A549 (cell line): ENCODE measurements around the gene ZBED4. TPM values are rescaled to one million over a fixed set of nuclear protein-coding genes. Genes with fewer than 3 reads are reported as not detected.

ENCODE experiments used
- ATAC-seq, 2 experiments: fragments of 200-7000 bp in 1 of 2; fragments of >200 bp in 1 of 2; cut with Nextera tagmentation in 1 of 2; cut with Tn5 transposase in 1 of 2; 3 replicates each; pipeline versions ENCODE4 v1.8.0 to v1.9.1; 2018 to 2020; ENCODE audit warnings: mild to moderate bottlenecking in 1 of 2, moderate library complexity in 1 of 2
- CTCF ChIA-PET: fragments of 300-600 bp; sonication (Branson Sonifier 250); formaldehyde crosslinking; extraction: SDS; loops from one replicate; lab custom pipeline; 2021; ENCODE audit warnings: antibody characterized with exemption, inconsistent platforms; lab: Yijun Ruan, JAX
- POLR2A ChIA-PET: fragments of 350-600 bp; formaldehyde crosslinking; extraction: SDS; loops from one replicate; lab custom pipeline; 2021; ENCODE audit warnings: antibody characterized with exemption, inconsistent platforms; lab: Yijun Ruan, JAX
- DNase-seq, 2 experiments: peaks; one replicate each; pipeline versions ENCODE4 v3.0.0 to v3.0.0-alpha.2; 2011 to 2016; ENCODE audit warnings: low read depth in 1 of 2, low spot score in 1 of 2
- FAIRE-seq: peaks from 2 replicates; lab custom pipeline; 2011; peaks lifted over from hg19 to GRCh38; lab: Jason Lieb, UNC
- H3K27ac ChIP-seq, 2 experiments: fragments of >200 bp; sonication (Bioruptor Twin); formaldehyde crosslinking; 3 replicates each; pipeline ENCODE4 v1.5.1; 2016 to 2017
- H3K4me1 ChIP-seq: fragments of >200 bp; sonication (Bioruptor Twin); formaldehyde crosslinking; 3 replicates; pipeline ENCODE4 v1.6.1; 2016
- H3K4me2 ChIP-seq: fragments of >200 bp; sonication (Bioruptor Twin); formaldehyde crosslinking; 3 replicates; pipeline ENCODE4 v1.6.1; 2016
- H3K4me3 ChIP-seq: fragments of >200 bp; sonication (Bioruptor Twin); formaldehyde crosslinking; 3 replicates; pipeline ENCODE4 v1.5.1; 2016
- H3K9me3 ChIP-seq: fragments of >200 bp; sonication (Bioruptor Twin); formaldehyde crosslinking; 3 replicates; pipeline ENCODE4 v1.6.1; 2016
- CBX8 ChIP-seq: fragments of 200-600 bp; sonication (generic); IDR thresholded peaks from 2 replicates; pipeline ENCODE4 v1.6.1; 2016
- FOSB ChIP-seq: fragments of 250-450 bp; sonication (Bioruptor Pico); IDR thresholded peaks from 2 replicates; pipeline ENCODE4 v1.5.0; 2020; ENCODE audit warnings: mild to moderate bottlenecking, moderate library complexity
- FOSL2 ChIP-seq, 2 experiments: fragments of 450-650 bp in 1 of 2; fragments of >200 bp in 1 of 2; sonication (Bioruptor Twin) in 1 of 2; formaldehyde crosslinking; IDR thresholded peaks; 2 replicates each; pipeline versions ENCODE4 v1.5.0 to v1.6.1; 2016 to 2020; ENCODE audit warnings: mild to moderate bottlenecking in 1 of 2, moderate library complexity in 1 of 2
- HEYL ChIP-seq: fragments of 250-450 bp; sonication (Bioruptor Pico); IDR thresholded peaks from 2 replicates; pipeline ENCODE4 v1.8.0; 2021; ENCODE audit warnings: mild to moderate bottlenecking, moderate library complexity
- HOXB13 ChIP-seq: fragments of 250-450 bp; sonication (Bioruptor Pico); IDR thresholded peaks from 2 replicates; pipeline ENCODE4 v1.5.0; 2020; ENCODE audit warnings: low read depth, mild to moderate bottlenecking, moderate library complexity
- KDM5A ChIP-seq: fragments of 200-600 bp; sonication (generic); IDR thresholded peaks from 2 replicates; pipeline ENCODE4 v1.6.1; 2016; ENCODE audit warnings: antibody characterized with exemption, mild to moderate bottlenecking
- MAZ ChIP-seq: fragments of 150-350 bp; IDR thresholded peaks from 2 replicates; pipeline ENCODE4 v1.6.1; 2014; ENCODE audit warnings: antibody characterized with exemption, low read depth, low read length, borderline replicate concordance
- NPAS2 ChIP-seq: fragments of 250-450 bp; sonication (Bioruptor Pico); IDR thresholded peaks from 2 replicates; pipeline ENCODE4 v1.8.0; 2022; ENCODE audit warnings: mild to moderate bottlenecking, moderate library complexity, borderline replicate concordance
- POLR2A ChIP-seq: IDR thresholded peaks from 2 replicates; pipeline ENCODE4 v1.6.1; 2012; ENCODE audit warnings: mild to moderate bottlenecking, low read length
- POLR2AphosphoS2 ChIP-seq: conservative IDR thresholded peaks from 2 replicates; pipeline ENCODE4 v1.6.1; 2012; ENCODE audit warnings: low read length, improper control_type of control experiment, inconsistent platforms
- RAD21 ChIP-seq, 2 experiments: fragments of >200 bp in 1 of 2; sonication (Bioruptor Twin) in 1 of 2; formaldehyde crosslinking in 1 of 2; IDR thresholded peaks in 1 of 2; conservative IDR thresholded peaks in 1 of 2; 2 replicates in 1 of 2; 3 replicates in 1 of 2; pipeline ENCODE4 v1.6.1; 2012 to 2018; ENCODE audit warnings: inconsistent platforms in 1 of 2
- RCOR1 ChIP-seq: fragments of 150-350 bp; IDR thresholded peaks from 2 replicates; pipeline ENCODE4 v1.6.1; 2014; ENCODE audit warnings: antibody characterized with exemption, low read length, low read depth
- RNF2 ChIP-seq: fragments of 200-600 bp; sonication (generic); IDR thresholded peaks from 2 replicates; pipeline ENCODE4 v1.6.1; 2016; ENCODE audit warnings: low read depth, mild to moderate bottlenecking, antibody characterized with exemption, moderate library complexity, borderline replicate concordance
- TP53 ChIP-seq: fragments of 250-450 bp; sonication (Bioruptor Pico); IDR thresholded peaks from 2 replicates; pipeline ENCODE4 v1.5.0; 2021; ENCODE audit warnings: mild to moderate bottlenecking, moderate library complexity
- ZNF302 ChIP-seq: fragments of 250-450 bp; sonication (Bioruptor Pico); IDR thresholded peaks from 2 replicates; pipeline ENCODE4 v1.9.0; 2021; ENCODE audit warnings: inconsistent platforms, mild to moderate bottlenecking, moderate library complexity
- WGBS: methylation state at CpG from one replicate; pipeline ENCODE4 v1.1.6; 2017; ENCODE audit errors: missing lambda C conversion rate; 5-methylcytosine and 5-hydroxymethylcytosine counted together
- polyA plus RNA-seq, 4 experiments: library from polyadenylated mRNA; depleted of rRNA in 3 of 4; stranded (reverse); fragments of >200 nt; fragmentation: RNase III in 1 of 4; extraction: RNeasy Plus Mini Kit Qiagen cat#74134 plus additional on column Dnase treatment in 1 of 4; gene quantifications; 2 replicates in 3 of 4; 3 replicates in 1 of 4; pipeline ENCODE4 v1.2.3, GENCODE V29; 2011 to 2017
- TF ChIP-seq, protein P1 (sequence below): fragments of 250-450 bp; sonication (Bioruptor Pico); IDR thresholded peaks from 2 replicates; pipeline ENCODE4 v1.5.0; 2020; ENCODE audit warnings: low read depth, mild to moderate bottlenecking, moderate library complexity
- TF ChIP-seq, protein P2 (sequence below): fragments of >200 bp; sonication (Bioruptor Twin); formaldehyde crosslinking; IDR thresholded peaks from 3 replicates; pipeline ENCODE4 v1.5.1; 2016
- TF ChIP-seq, protein P3 (sequence below): fragments of 150-350 bp; IDR thresholded peaks from 2 replicates; pipeline ENCODE4 v1.6.1; 2014; ENCODE audit warnings: low read depth, mild to moderate bottlenecking, low read length
- TF ChIP-seq, protein P4 (sequence below): IDR thresholded peaks from 2 replicates; pipeline ENCODE4 v1.6.1; 2012
- TF ChIP-seq, protein P5 (sequence below): fragments of >200 bp; sonication (Bioruptor Twin); formaldehyde crosslinking; IDR thresholded peaks from 3 replicates; pipeline ENCODE4 v1.6.1; 2016
- TF ChIP-seq, protein P6 (sequence below): IDR thresholded peaks from 2 replicates; pipeline ENCODE4 v1.6.1; 2012

ZBED4 gene
- polyA plus RNA-seq, 2 of the 4 experiments (the other 2 are of a cell fraction): 8.6 to 9.5 TPM

DNA sequence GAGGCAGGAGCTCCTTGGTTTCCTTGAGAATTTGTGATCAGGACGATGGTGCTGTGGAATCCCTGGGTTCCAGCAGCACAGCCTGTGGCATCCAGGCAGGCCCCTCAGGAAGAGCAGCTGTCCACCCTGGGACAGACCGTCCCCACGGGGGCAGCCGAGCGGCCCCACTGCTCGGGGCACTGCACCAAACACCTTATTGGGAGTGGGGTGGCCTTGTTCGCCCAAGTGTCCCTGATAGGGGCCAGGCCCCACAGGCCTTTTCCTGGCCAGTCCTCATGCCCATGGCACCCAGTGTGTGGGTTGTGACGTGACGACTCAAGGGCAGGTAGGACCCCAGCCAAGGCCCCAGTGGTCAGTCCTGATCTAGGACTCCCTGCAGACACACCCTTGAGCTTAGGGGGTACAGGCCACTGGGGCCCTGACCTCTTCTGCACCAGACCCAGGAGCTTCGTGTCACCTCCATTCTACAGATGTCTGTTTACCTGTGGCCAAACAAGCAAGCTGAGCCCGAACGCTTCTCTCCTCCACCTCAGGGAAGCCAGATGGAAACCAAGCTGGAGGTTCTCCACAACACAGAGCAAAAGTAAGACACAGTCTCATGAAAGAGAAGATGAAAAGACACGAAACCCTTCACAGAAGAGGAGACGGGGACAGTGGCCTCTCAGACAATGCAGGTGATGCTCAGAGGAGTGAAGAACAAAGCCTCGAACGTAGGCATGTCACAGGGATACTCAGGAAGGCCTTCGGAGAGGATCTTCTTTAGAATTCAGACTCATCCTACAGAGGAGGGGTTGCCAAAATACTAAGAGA lies 24.4 kb upstream of the ZBED4 start:
- H3K4me3 ChIP-seq: no peak overlapping the region
- no peak overlapping the region for H3K4me2 ChIP-seq
- H3K9me3 ChIP-seq: no peaks in the 10 kb centered on the region
- FAIRE-seq (no peak), DNase-seq (no peak), ATAC-seq (no peak)
- H3K27ac ChIP-seq: no peak overlapping the region
- 95% methylated on average over 8 of the region's 17 CpGs for WGBS
- CTCF ChIA-PET: no interaction called here
- TF ChIP-seq FOSL2 (IDR thresholded peaks at IDR 0.05) (no peak), FOSL2 (CRISPR knock-in tag; IDR thresholded peaks at IDR 0.05) (no peak), KDM5A (no peak), TP53 (CRISPR knock-in tag) (no peak), RCOR1 (no peak), HOXB13 (no peak), RAD21 (conservative IDR thresholded peaks at IDR 0.05 in 1 of 2, IDR thresholded peaks at IDR 0.05 in 1 of 2) (no peak), POLR2A (no peak), RNF2 (no peak), CBX8 (no peak), FOSB (no peak), HEYL (CRISPR knock-in tag) (no peak), ZNF302 (no peak), MAZ (no peak)
- TF ChIP-seq, protein P1, sequence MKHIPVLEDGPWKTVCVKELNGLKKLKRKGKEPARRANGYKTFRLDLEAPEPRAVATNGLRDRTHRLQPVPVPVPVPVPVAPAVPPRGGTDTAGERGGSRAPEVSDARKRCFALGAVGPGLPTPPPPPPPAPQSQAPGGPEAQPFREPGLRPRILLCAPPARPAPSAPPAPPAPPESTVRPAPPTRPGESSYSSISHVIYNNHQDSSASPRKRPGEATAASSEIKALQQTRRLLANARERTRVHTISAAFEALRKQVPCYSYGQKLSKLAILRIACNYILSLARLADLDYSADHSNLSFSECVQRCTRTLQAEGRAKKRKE (CRISPR knock-in tag): no peak
- TF ChIP-seq, protein P2, sequence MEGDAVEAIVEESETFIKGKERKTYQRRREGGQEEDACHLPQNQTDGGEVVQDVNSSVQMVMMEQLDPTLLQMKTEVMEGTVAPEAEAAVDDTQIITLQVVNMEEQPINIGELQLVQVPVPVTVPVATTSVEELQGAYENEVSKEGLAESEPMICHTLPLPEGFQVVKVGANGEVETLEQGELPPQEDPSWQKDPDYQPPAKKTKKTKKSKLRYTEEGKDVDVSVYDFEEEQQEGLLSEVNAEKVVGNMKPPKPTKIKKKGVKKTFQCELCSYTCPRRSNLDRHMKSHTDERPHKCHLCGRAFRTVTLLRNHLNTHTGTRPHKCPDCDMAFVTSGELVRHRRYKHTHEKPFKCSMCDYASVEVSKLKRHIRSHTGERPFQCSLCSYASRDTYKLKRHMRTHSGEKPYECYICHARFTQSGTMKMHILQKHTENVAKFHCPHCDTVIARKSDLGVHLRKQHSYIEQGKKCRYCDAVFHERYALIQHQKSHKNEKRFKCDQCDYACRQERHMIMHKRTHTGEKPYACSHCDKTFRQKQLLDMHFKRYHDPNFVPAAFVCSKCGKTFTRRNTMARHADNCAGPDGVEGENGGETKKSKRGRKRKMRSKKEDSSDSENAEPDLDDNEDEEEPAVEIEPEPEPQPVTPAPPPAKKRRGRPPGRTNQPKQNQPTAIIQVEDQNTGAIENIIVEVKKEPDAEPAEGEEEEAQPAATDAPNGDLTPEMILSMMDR: no peak
- TF ChIP-seq, protein P3, sequence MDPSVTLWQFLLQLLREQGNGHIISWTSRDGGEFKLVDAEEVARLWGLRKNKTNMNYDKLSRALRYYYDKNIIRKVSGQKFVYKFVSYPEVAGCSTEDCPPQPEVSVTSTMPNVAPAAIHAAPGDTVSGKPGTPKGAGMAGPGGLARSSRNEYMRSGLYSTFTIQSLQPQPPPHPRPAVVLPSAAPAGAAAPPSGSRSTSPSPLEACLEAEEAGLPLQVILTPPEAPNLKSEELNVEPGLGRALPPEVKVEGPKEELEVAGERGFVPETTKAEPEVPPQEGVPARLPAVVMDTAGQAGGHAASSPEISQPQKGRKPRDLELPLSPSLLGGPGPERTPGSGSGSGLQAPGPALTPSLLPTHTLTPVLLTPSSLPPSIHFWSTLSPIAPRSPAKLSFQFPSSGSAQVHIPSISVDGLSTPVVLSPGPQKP: no peak
- TF ChIP-seq, protein P4, sequence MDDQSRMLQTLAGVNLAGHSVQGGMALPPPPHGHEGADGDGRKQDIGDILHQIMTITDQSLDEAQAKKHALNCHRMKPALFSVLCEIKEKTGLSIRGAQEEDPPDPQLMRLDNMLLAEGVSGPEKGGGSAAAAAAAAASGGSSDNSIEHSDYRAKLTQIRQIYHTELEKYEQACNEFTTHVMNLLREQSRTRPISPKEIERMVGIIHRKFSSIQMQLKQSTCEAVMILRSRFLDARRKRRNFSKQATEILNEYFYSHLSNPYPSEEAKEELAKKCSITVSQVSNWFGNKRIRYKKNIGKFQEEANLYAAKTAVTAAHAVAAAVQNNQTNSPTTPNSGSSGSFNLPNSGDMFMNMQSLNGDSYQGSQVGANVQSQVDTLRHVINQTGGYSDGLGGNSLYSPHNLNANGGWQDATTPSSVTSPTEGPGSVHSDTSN: no peak
- TF ChIP-seq, protein P5, sequence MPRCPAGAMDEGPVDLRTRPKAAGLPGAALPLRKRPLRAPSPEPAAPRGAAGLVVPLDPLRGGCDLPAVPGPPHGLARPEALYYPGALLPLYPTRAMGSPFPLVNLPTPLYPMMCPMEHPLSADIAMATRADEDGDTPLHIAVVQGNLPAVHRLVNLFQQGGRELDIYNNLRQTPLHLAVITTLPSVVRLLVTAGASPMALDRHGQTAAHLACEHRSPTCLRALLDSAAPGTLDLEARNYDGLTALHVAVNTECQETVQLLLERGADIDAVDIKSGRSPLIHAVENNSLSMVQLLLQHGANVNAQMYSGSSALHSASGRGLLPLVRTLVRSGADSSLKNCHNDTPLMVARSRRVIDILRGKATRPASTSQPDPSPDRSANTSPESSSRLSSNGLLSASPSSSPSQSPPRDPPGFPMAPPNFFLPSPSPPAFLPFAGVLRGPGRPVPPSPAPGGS: no peak
- TF ChIP-seq, all 56 proteins: peak for 0
- POLR2A ChIA-PET: no interaction called here
- peaks cover 18% of the 10 kb centered on the region for H3K4me1 ChIP-seq

DNA sequence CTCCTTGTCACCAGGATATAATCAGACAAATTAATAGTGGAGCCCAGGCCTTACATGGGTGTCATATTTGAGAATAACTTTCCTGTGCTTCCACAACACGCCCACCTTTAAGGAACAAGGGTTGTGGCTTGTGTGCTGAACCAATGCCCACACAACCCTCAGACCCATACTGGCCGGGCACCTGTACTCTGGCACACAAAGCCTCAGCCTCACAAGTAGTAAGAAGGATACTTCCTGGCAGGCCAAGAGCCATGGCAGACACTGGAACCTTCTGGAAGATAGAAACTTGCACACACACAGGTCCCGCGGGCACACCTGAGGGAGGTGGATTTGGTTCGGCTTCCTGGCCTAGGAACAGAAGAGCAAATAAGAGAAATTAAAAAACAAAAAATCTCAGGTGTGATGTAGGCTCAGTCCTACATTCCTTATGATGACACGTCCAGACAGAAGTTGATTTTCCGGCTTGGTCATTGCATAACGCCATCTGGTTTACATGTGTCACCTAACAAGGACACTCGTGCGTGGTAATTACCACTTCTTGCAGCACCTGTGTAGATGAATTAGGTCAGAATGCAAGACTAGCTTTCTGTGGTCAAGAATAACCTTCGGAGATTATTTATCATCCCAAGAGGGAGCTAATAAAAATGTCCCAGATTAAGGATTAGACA lies 20.2 kb upstream of the ZBED4 start:
- H3K27ac ChIP-seq: no peak overlapping the region
- no peaks in the 10 kb centered on the region for H3K4me1 ChIP-seq
- no peak overlapping the region for H3K4me3 ChIP-seq
- ChIA-PET CTCF (no interaction called here), POLR2A (no interaction called here)
- H3K4me2 ChIP-seq: no peak overlapping the region
- FAIRE-seq (no peak), ATAC-seq (no peak), DNase-seq (no peak)
- TF ChIP-seq RCOR1 (no peak), NPAS2 (CRISPR knock-in tag) (no peak), POLR2AphosphoS2 (no peak), MAZ (no peak)
- TF ChIP-seq, protein P6, sequence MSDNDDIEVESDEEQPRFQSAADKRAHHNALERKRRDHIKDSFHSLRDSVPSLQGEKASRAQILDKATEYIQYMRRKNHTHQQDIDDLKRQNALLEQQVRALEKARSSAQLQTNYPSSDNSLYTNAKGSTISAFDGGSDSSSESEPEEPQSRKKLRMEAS: no peak
- TF ChIP-seq, protein P2: no peak
- 85% methylated on average over 11 of the region's 11 CpGs for WGBS
- no peaks in the 10 kb centered on the region for H3K9me3 ChIP-seq
